A549 (cell line): ENCODE measurements around the gene EPN2. TPM values are rescaled to one million over a fixed set of nuclear protein-coding genes. Genes with fewer than 3 reads are reported as not detected.

Source experiments
- ATAC-seq, 2 experiments: fragments of 200-7000 bp in 1 of 2; fragments of >200 bp in 1 of 2; cut with Nextera tagmentation in 1 of 2; cut with Tn5 transposase in 1 of 2; 3 replicates each; pipeline versions ENCODE4 v1.8.0 to v1.9.1; 2018 to 2020; ENCODE audit warnings: mild to moderate bottlenecking in 1 of 2, moderate library complexity in 1 of 2
- CTCF ChIA-PET: fragments of 300-600 bp; sonication (Branson Sonifier 250); formaldehyde crosslinking; extraction: SDS; loops from one replicate; lab custom pipeline; 2021; ENCODE audit warnings: antibody characterized with exemption, inconsistent platforms; lab: Yijun Ruan, JAX
- POLR2A ChIA-PET: fragments of 350-600 bp; formaldehyde crosslinking; extraction: SDS; loops from one replicate; lab custom pipeline; 2021; ENCODE audit warnings: antibody characterized with exemption, inconsistent platforms; lab: Yijun Ruan, JAX
- DNase-seq, 2 experiments: peaks; one replicate each; pipeline versions ENCODE4 v3.0.0 to v3.0.0-alpha.2; 2011 to 2016; ENCODE audit warnings: low read depth in 1 of 2, low spot score in 1 of 2
- FAIRE-seq: peaks from 2 replicates; lab custom pipeline; 2011; peaks lifted over from hg19 to GRCh38; lab: Jason Lieb, UNC
- H3K27ac ChIP-seq, 2 experiments: fragments of >200 bp; sonication (Bioruptor Twin); formaldehyde crosslinking; 3 replicates each; pipeline ENCODE4 v1.5.1; 2016 to 2017
- H3K4me1 ChIP-seq: fragments of >200 bp; sonication (Bioruptor Twin); formaldehyde crosslinking; 3 replicates; pipeline ENCODE4 v1.6.1; 2016
- H3K4me2 ChIP-seq: fragments of >200 bp; sonication (Bioruptor Twin); formaldehyde crosslinking; 3 replicates; pipeline ENCODE4 v1.6.1; 2016
- H3K4me3 ChIP-seq: fragments of >200 bp; sonication (Bioruptor Twin); formaldehyde crosslinking; 3 replicates; pipeline ENCODE4 v1.5.1; 2016
- H3K9me3 ChIP-seq: fragments of >200 bp; sonication (Bioruptor Twin); formaldehyde crosslinking; 3 replicates; pipeline ENCODE4 v1.6.1; 2016
- CBX8 ChIP-seq: fragments of 200-600 bp; sonication (generic); IDR thresholded peaks from 2 replicates; pipeline ENCODE4 v1.6.1; 2016
- CHD4 ChIP-seq: fragments of 200-600 bp; sonication (generic); IDR thresholded peaks from 2 replicates; pipeline ENCODE4 v1.6.1; 2016; ENCODE audit warnings: antibody characterized with exemption, mild to moderate bottlenecking, borderline replicate concordance
- EP300 ChIP-seq, 2 experiments: fragments of >200 bp; sonication (Bioruptor Twin); formaldehyde crosslinking; IDR thresholded peaks; 2 replicates in 1 of 2; 3 replicates in 1 of 2; pipeline ENCODE4 v1.6.1; 2016 to 2017
- FOSB ChIP-seq: fragments of 250-450 bp; sonication (Bioruptor Pico); IDR thresholded peaks from 2 replicates; pipeline ENCODE4 v1.5.0; 2020; ENCODE audit warnings: mild to moderate bottlenecking, moderate library complexity
- JUNB ChIP-seq: fragments of >200 bp; sonication (Bioruptor Twin); formaldehyde crosslinking; IDR thresholded peaks from 2 replicates; pipeline ENCODE4 v1.6.1; 2016
- MAFK ChIP-seq: fragments of 450-650 bp; IDR thresholded peaks from 2 replicates; pipeline ENCODE4 v1.6.1; 2014; ENCODE audit not compliant: partially characterized antibody
- NPAS2 ChIP-seq: fragments of 250-450 bp; sonication (Bioruptor Pico); IDR thresholded peaks from 2 replicates; pipeline ENCODE4 v1.8.0; 2022; ENCODE audit warnings: mild to moderate bottlenecking, moderate library complexity, borderline replicate concordance
- RCOR1 ChIP-seq: fragments of 150-350 bp; IDR thresholded peaks from 2 replicates; pipeline ENCODE4 v1.6.1; 2014; ENCODE audit warnings: antibody characterized with exemption, low read length, low read depth
- RNF2 ChIP-seq: fragments of 200-600 bp; sonication (generic); IDR thresholded peaks from 2 replicates; pipeline ENCODE4 v1.6.1; 2016; ENCODE audit warnings: low read depth, mild to moderate bottlenecking, antibody characterized with exemption, moderate library complexity, borderline replicate concordance
- SMC3 ChIP-seq: fragments of >200 bp; sonication (Bioruptor Twin); formaldehyde crosslinking; IDR thresholded peaks from 3 replicates; pipeline ENCODE4 v1.6.1; 2018; ENCODE audit warnings: inconsistent platforms
- TP53 ChIP-seq: fragments of 250-450 bp; sonication (Bioruptor Pico); IDR thresholded peaks from 2 replicates; pipeline ENCODE4 v1.5.0; 2021; ENCODE audit warnings: mild to moderate bottlenecking, moderate library complexity
- ZC3H11A ChIP-seq: fragments of 450-650 bp; IDR thresholded peaks from 2 replicates; pipeline ENCODE4 v1.6.1; 2014; ENCODE audit warnings: antibody characterized with exemption, mild to moderate bottlenecking
- WGBS: methylation state at CpG from one replicate; pipeline ENCODE4 v1.1.6; 2017; ENCODE audit errors: missing lambda C conversion rate; 5-methylcytosine and 5-hydroxymethylcytosine counted together
- polyA plus RNA-seq, 4 experiments: library from polyadenylated mRNA; depleted of rRNA in 3 of 4; stranded (reverse); fragments of >200 nt; fragmentation: RNase III in 1 of 4; extraction: RNeasy Plus Mini Kit Qiagen cat#74134 plus additional on column Dnase treatment in 1 of 4; gene quantifications; 2 replicates in 3 of 4; 3 replicates in 1 of 4; pipeline ENCODE4 v1.2.3, GENCODE V29; 2011 to 2017
- TF ChIP-seq, protein P1 (sequence below): fragments of 250-450 bp; sonication (Bioruptor Pico); IDR thresholded peaks from 2 replicates; pipeline ENCODE4 v1.5.0; 2020; ENCODE audit warnings: low read depth, mild to moderate bottlenecking, moderate library complexity
- TF ChIP-seq, protein P2 (sequence below): IDR thresholded peaks from 2 replicates; pipeline ENCODE4 v1.6.1; 2012
- TF ChIP-seq, protein P3 (sequence below): fragments of 150-350 bp; IDR thresholded peaks from 2 replicates; pipeline ENCODE4 v1.6.1; 2014; ENCODE audit warnings: low read depth, mild to moderate bottlenecking, low read length
- TF ChIP-seq, protein P4 (sequence below): fragments of 250-450 bp; sonication (Bioruptor Pico); IDR thresholded peaks from 2 replicates; pipeline ENCODE4 v1.5.0; 2021; ENCODE audit warnings: mild to moderate bottlenecking, moderate library complexity, borderline replicate concordance

Gene EPN2
- polyA plus RNA-seq, 2 of the 4 experiments (the other 2 are of a cell fraction) = 32.1 to 33.8 TPM

DNA sequence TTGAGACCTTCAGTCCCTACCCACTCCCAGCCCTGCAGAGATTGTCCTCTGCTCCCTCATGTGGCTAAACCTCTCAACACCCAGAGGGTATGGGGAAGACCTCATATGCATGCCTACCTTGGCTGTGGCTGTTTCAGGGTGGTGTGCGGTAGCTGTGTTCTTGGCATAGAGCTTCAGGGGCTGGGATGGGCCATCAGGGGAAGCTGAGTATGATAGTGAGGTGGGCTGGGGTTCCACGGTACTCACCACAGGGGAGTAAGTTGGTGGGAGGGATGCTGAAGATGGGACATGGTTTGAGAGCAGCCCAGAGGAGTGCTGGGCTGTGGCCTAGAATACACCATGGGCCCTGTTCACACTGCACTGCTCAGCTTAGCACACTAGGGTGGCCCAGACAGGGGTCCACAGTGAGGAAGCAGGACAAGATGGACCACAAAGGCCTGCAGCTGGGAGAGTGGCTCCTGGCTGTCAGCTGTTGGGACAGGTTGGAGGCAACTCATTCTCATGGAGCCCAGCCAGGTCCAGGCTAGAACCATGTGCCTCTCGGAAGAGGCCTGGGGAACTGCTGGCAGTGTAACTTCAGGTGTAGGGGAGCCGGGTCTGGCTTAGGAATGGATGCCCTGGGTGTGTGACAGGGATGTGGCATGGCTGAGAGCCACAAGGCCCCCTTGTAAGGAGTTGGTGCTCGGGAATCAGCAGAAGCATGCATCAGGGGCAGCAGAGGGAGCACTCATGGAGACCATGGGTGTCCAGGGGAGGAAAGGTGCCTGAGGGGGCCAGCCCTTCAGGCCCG lies 146.7 kb downstream of the EPN2 start:
- WGBS = 96% methylated on average over 6 of the region's 6 CpGs
- FAIRE-seq (no peak), ATAC-seq (no peak), DNase-seq (no peak)
- Histone ChIP-seq H3K9me3 (no peaks in the 10 kb centered on the region), H3K27ac (no peak overlapping the region), H3K4me1 (peaks cover 40% of the 10 kb centered on the region), H3K4me2 (no peak overlapping the region), H3K4me3 (no peak overlapping the region)
- ChIA-PET CTCF (interaction anchor here (2.0 to 6.0 kb wide), 4 partner anchors 18 to 64 kb away, joined by 7 to 44 read pairs (median 22); partner anchors contain the start of gene B9D1), POLR2A (no interaction called here)
- TF ChIP-seq EP300 (IDR thresholded peaks at IDR 0.05) = no peak

DNA sequence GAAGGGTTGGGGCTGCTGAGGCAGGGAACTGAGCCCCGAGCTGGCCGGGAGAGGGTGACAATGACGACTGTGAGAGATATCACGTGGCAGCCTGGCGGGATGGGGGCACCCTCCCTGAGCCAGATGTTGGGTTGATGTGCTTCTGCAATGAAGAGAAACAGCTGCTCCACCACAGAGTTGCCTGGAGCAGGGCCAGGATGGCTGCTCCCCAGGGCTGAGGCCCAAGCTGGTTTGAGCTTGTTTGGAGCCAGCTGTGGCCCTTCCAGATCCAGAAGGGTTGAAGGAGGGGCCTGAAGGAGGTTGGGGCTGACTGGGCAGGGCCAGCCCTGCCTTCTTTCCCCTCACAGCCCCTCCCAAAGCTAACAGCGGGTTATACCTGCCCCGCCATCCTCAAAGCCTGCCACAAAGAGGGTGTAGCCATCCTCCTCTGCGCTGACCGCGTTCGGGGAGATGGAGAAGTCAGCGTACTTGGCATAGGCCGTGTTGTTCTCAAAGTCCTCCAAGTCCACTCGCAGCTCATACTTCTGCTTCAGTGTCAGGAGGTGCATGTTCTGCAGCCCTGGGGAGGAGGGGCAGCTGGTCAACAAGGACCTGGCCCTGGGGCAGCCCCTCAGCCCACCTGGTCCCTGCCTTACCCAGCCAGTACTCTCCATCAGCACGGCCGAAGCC lies 147.7 kb downstream of the EPN2 start:
- TF ChIP-seq CHD4 (no peak), CBX8 (no peak), TP53 (CRISPR knock-in tag) (no peak), EP300 (IDR thresholded peaks at IDR 0.05) (no peak), RNF2 (no peak), MAFK (no peak), FOSB (CRISPR knock-in tag) (no peak), RCOR1 (no peak), JUNB (no peak), ZC3H11A (no peak), NPAS2 (CRISPR knock-in tag) (no peak), SMC3 (no peak)
- TF ChIP-seq, protein P1, sequence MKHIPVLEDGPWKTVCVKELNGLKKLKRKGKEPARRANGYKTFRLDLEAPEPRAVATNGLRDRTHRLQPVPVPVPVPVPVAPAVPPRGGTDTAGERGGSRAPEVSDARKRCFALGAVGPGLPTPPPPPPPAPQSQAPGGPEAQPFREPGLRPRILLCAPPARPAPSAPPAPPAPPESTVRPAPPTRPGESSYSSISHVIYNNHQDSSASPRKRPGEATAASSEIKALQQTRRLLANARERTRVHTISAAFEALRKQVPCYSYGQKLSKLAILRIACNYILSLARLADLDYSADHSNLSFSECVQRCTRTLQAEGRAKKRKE (CRISPR knock-in tag) = no peak
- TF ChIP-seq, protein P2, sequence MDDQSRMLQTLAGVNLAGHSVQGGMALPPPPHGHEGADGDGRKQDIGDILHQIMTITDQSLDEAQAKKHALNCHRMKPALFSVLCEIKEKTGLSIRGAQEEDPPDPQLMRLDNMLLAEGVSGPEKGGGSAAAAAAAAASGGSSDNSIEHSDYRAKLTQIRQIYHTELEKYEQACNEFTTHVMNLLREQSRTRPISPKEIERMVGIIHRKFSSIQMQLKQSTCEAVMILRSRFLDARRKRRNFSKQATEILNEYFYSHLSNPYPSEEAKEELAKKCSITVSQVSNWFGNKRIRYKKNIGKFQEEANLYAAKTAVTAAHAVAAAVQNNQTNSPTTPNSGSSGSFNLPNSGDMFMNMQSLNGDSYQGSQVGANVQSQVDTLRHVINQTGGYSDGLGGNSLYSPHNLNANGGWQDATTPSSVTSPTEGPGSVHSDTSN = no peak
- TF ChIP-seq, protein P3, sequence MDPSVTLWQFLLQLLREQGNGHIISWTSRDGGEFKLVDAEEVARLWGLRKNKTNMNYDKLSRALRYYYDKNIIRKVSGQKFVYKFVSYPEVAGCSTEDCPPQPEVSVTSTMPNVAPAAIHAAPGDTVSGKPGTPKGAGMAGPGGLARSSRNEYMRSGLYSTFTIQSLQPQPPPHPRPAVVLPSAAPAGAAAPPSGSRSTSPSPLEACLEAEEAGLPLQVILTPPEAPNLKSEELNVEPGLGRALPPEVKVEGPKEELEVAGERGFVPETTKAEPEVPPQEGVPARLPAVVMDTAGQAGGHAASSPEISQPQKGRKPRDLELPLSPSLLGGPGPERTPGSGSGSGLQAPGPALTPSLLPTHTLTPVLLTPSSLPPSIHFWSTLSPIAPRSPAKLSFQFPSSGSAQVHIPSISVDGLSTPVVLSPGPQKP = no peak
- H3K4me3 ChIP-seq = no peak overlapping the region
- WGBS = 92% methylated on average over 16 of the region's 16 CpGs
- ChIA-PET CTCF (interaction anchor here (1.0 to 6.0 kb wide), 8 partner anchors 10 to 381 kb away, joined by 3 to 44 read pairs (median 6); partner anchors contain the start of gene B9D1), POLR2A (no interaction called here)
- FAIRE-seq (no peak), ATAC-seq (peak in 1 of 2 experiments; percentile 13; a peak in 2 of 6 replicates), DNase-seq (no peak)
- no peak overlapping the region for H3K27ac ChIP-seq
- H3K4me2 ChIP-seq = no peak overlapping the region
- H3K4me1 ChIP-seq = peaks cover 33% of the 10 kb centered on the region
- no peaks in the 10 kb centered on the region for H3K9me3 ChIP-seq

DNA sequence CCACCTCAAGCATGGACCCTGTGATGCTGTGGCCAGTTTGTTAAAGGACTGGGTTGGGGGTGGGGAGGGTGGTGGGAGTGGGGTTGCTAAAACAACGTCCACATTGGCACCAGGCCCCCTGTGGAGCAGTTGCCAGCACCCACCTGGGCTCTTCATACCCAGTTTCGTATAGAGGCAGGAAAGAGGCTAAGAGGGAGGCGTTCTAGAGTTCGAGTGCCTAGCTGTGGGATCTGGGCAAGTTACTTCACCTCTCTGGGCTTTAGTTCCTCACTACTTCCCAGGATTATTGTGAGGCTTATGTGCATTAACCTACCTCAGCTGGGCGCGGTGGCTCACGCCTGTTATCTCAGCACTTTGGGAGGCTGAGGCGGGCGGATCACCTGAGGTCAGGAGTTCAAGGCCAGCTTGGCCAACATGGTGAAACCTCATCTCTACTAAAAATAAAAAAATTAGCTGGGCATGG lies 148.4 kb downstream of the EPN2 start:
- POLR2A ChIA-PET = interaction anchor here (5.3 kb wide), 1 partner anchor 8 kb away, joined by 45 read pairs; the partner anchor contains the start of gene MAPK7
- TF ChIP-seq, protein P4, sequence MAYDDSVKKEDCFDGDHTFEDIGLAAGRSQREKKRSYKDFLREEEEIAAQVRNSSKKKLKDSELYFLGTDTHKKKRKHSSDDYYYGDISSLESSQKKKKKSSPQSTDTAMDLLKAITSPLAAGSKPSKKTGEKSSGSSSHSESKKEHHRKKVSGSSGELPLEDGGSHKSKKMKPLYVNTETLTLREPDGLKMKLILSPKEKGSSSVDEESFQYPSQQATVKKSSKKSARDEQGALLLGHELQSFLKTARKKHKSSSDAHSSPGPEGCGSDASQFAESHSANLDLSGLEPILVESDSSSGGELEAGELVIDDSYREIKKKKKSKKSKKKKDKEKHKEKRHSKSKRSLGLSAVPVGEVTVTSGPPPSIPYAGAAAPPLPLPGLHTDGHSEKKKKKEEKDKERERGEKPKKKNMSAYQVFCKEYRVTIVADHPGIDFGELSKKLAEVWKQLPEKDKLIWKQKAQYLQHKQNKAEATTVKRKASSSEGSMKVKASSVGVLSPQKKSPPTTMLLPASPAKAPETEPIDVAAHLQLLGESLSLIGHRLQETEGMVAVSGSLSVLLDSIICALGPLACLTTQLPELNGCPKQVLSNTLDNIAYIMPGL = no peak
- no peak for TF ChIP-seq JUNB
- Histone ChIP-seq H3K4me1 (peaks cover 33% of the 10 kb centered on the region), H3K9me3 (no peaks in the 10 kb centered on the region), H3K4me3 (no peak overlapping the region), H3K4me2 (no peak overlapping the region), H3K27ac (no peak overlapping the region; a peak in 1 of 6 replicates)
- CTCF ChIA-PET = interaction anchor here (0.8 to 6.0 kb wide), 11 partner anchors 10 to 381 kb away, joined by 3 to 44 read pairs (median 4); partner anchors contain the start of gene B9D1
- ATAC-seq = no peak
- WGBS = 94% methylated on average over 9 of the region's 9 CpGs
- FAIRE-seq = no peak
- DNase-seq = no peak
